Activated naive CD4-positive, alpha-beta T cell treated with anti-CD3 and anti-CD28 coated beads for 36 hours (primary cell): Measurements from ENCODE around the gene SIK3. TPM values are rescaled to one million over a fixed set of nuclear protein-coding genes. Genes with fewer than 3 reads are reported as not detected.
A peak's percentile ranks its signal among the peaks of the same experiment; 100 is the strongest.

ENCODE experiments used
- CTCF ChIA-PET: fragments of 350-600 bp; sonication (Branson Sonifier 250); formaldehyde crosslinking; loops from one replicate; lab custom pipeline; 2021; ENCODE audit warnings: antibody characterized with exemption; lab: Charles Lee
- DNase-seq: peaks from one replicate; pipeline ENCODE4 v3.0.0-alpha.2; 2020
- H3K27ac Mint-ChIP-seq: one replicate; pipeline ENCODE4 v1.8.0; 2021; ENCODE audit warnings: mild to moderate bottlenecking, mixed read lengths
- H3K27me3 Mint-ChIP-seq: one replicate; pipeline ENCODE4 v1.8.0; 2021; ENCODE audit warnings: low read depth, mixed read lengths
- H3K36me3 Mint-ChIP-seq: one replicate; pipeline ENCODE4 v1.8.0; 2021; ENCODE audit warnings: low read depth, mixed read lengths
- H3K4me1 Mint-ChIP-seq: one replicate; pipeline ENCODE4 v1.8.0; 2021; ENCODE audit warnings: low read depth, mixed read lengths
- H3K4me3 Mint-ChIP-seq: one replicate; pipeline ENCODE4 v1.8.0; 2021; ENCODE audit warnings: mild to moderate bottlenecking, moderate library complexity, mixed read lengths
- H3K9me3 Mint-ChIP-seq: one replicate; pipeline ENCODE4 v1.8.0; 2021; ENCODE audit warnings: mixed read lengths
- intact Hi-C: fragments of 100-400 bp; cut with micrococcal nuclease; formaldehyde crosslinking; loops from one replicate; pipeline ENCODE4 v1.15.1; 2023
- total RNA-seq, 2 experiments: library from RNA; stranded (reverse); gene quantifications; one replicate each; pipeline ENCODE4 v1.2.3, GENCODE V29; 2021

SIK3 gene
- total RNA-seq, 2 experiments from 2014 or later: 13.8 to 15.7 TPM

GRCh38 chr11:116970485-116971292 lies 127.5 kb downstream of the SIK3 start:
- Mint-ChIP-seq H3K27me3 (no peaks in the 10 kb centered on the region), H3K9me3 (no peaks in the 10 kb centered on the region), H3K27ac (no peak overlapping the region), H3K4me1 (peaks cover 19% of the 10 kb centered on the region), H3K36me3 (no peaks in the 10 kb centered on the region), H3K4me3 (no peak overlapping the region)
- intact Hi-C loops: no loop called here
- DNase-seq: peak; percentile 15
- CTCF ChIA-PET: no interaction called here

GRCh38 chr11:116969694-116970093 lies 128.5 kb downstream of the SIK3 start:
- CTCF ChIA-PET: no interaction called here
- Mint-ChIP-seq H3K9me3 (no peaks in the 10 kb centered on the region), H3K36me3 (no peaks in the 10 kb centered on the region), H3K4me1 (peaks cover 19% of the 10 kb centered on the region), H3K27me3 (no peaks in the 10 kb centered on the region), H3K4me3 (no peak overlapping the region), H3K27ac (no peak overlapping the region)
- DNase-seq: no peak
- intact Hi-C loops: no loop called here

GRCh38 chr11:116964269-116964668 lies 134.0 kb downstream of the SIK3 start:
- intact Hi-C loops: no loop called here
- Mint-ChIP-seq H3K27ac (no peak overlapping the region), H3K27me3 (no peaks in the 10 kb centered on the region), H3K9me3 (no peaks in the 10 kb centered on the region), H3K4me3 (no peak overlapping the region), H3K36me3 (no peaks in the 10 kb centered on the region), H3K4me1 (peaks cover 23% of the 10 kb centered on the region)
- CTCF ChIA-PET: no interaction called here
- no peak for DNase-seq

GRCh38 chr11:116963813-116964212 lies 134.4 kb downstream of the SIK3 start:
- Mint-ChIP-seq H3K9me3 (no peaks in the 10 kb centered on the region), H3K27me3 (no peaks in the 10 kb centered on the region), H3K4me3 (no peak overlapping the region), H3K27ac (no peak overlapping the region), H3K36me3 (no peaks in the 10 kb centered on the region), H3K4me1 (peaks cover 26% of the 10 kb centered on the region)
- CTCF ChIA-PET: no interaction called here
- no peak for DNase-seq
- intact Hi-C loops: no loop called here

DNA sequence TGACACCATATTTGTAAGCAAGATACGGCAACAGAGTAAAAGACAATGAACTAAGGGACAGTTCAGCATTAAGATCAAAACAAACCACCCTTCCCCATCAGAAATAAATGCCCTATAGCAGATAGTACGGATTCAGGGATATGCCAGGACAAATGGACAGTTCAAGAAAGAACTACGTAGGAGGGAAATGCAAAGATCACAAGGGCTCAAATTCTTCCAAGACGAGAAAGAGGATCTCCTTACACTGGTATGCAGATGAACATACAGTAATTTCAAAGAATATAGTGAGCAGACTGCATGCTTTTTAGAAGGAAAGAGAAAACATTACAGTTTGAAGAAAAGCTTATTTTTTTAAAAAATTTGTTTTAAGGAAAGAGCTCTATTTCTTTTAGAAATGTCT lies 136.1 kb downstream of the SIK3 start:
- Mint-ChIP-seq H3K36me3 (no peaks in the 10 kb centered on the region), H3K9me3 (no peaks in the 10 kb centered on the region), H3K27ac (no peak overlapping the region), H3K27me3 (no peaks in the 10 kb centered on the region), H3K4me3 (no peak overlapping the region), H3K4me1 (peaks cover 36% of the 10 kb centered on the region)
- DNase-seq: no peak
- intact Hi-C loops: no loop called here
- CTCF ChIA-PET: interaction anchor here (0.6 to 1.2 kb wide), 2 partner anchors 36 to 66 kb away, joined by 3 read pairs; no protein-coding TSS in a partner anchor

DNA sequence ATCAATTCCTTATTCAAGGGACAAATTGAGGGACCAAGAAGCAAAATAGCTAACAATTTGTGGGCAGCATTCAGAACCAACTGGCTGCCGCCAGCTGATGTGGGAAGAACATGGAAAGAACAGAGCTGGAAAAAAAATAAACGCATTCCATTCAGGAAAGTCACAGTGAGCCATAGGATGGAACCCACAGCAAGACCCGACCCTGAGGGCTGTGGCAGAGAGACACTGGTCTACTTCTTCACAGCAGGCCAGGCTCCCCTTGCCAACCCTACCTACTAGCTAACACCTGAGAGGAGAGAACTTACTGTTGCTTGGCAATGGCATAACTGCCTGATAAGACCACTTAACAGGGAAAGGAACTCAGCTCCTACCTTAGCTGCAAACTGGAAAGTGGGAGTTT lies 137.3 kb downstream of the SIK3 start:
- Mint-ChIP-seq H3K27me3 (no peaks in the 10 kb centered on the region), H3K4me3 (no peak overlapping the region), H3K4me1 (peaks cover 46% of the 10 kb centered on the region), H3K9me3 (no peaks in the 10 kb centered on the region), H3K27ac (no peak overlapping the region), H3K36me3 (peaks cover 2% of the 10 kb centered on the region)
- CTCF ChIA-PET: interaction anchor here (1.2 to 1.5 kb wide), 2 partner anchors 24 to 35 kb away, joined by 3 read pairs; no protein-coding TSS in a partner anchor
- DNase-seq: no peak
- intact Hi-C loops: no loop called here

GRCh38 chr11:116958246-116958645 lies 140.0 kb downstream of the SIK3 start:
- H3K4me3 Mint-ChIP-seq: no peak overlapping the region
- peaks cover 49% of the 10 kb centered on the region for H3K4me1 Mint-ChIP-seq
- intact Hi-C loops: no loop called here
- H3K27me3 Mint-ChIP-seq: no peaks in the 10 kb centered on the region
- H3K27ac Mint-ChIP-seq: no peak overlapping the region
- CTCF ChIA-PET: interaction anchor here (0.6 to 1.4 kb wide), 4 partner anchors 14 to 148 kb away, joined by 3 to 5 read pairs (median 3); no protein-coding TSS in a partner anchor
- peaks cover 2% of the 10 kb centered on the region for H3K36me3 Mint-ChIP-seq
- H3K9me3 Mint-ChIP-seq: no peaks in the 10 kb centered on the region
- no peak for DNase-seq

DNA sequence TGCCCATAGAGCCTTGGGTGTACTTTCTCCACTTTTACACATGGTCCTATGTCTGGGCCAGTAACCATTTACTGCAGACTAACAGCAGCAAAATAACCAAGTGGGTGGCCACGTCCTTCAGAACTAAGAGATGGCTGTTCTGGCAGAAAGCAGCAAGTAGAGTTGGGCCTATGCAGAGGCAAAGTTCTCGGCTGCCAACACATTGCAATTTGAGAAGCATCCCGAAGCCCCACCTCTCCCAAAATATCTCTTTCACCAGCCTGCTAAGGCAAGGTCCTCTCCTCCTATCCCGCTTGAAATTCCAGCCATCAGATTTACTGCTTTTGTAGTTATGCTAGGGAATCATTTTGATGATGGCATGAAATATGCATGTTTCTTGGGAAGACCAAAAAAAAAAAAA lies 142.3 kb downstream of the SIK3 start:
- intact Hi-C loops: no loop called here
- DNase-seq: no peak
- H3K27me3 Mint-ChIP-seq: no peaks in the 10 kb centered on the region
- CTCF ChIA-PET: interaction anchor here (1.0 kb wide), 1 partner anchor 205 kb away, joined by 3 read pairs; no protein-coding TSS in a partner anchor
- H3K36me3 Mint-ChIP-seq: peaks cover 4% of the 10 kb centered on the region
- H3K9me3 Mint-ChIP-seq: no peaks in the 10 kb centered on the region
- no peak overlapping the region for H3K27ac Mint-ChIP-seq
- peaks cover 39% of the 10 kb centered on the region for H3K4me1 Mint-ChIP-seq
- H3K4me3 Mint-ChIP-seq: no peak overlapping the region

DNA sequence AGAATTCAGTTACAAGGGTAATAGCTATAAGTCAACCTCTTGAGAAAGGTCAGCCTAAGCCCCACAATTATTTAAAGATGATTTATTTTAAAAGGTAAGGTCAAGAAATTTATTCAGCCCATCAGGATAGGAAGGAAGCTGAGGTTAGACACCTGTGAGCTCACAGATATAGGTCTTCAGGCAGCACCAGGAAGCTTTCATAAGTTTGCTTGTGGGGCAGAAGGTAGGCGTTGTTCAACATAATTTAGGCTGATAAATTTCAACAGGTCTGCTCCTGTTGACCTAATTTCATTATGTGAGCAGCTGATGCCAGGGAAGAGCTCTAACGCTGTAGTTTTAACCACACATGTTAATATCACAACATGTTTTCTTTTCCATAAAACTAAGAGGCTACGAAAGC lies 142.7 kb downstream of the SIK3 start:
- intact Hi-C loops: no loop called here
- CTCF ChIA-PET: interaction anchor here (1.0 kb wide), 1 partner anchor 206 kb away, joined by 3 read pairs; no protein-coding TSS in a partner anchor
- Mint-ChIP-seq H3K27me3 (no peaks in the 10 kb centered on the region), H3K4me1 (peaks cover 36% of the 10 kb centered on the region), H3K36me3 (peaks cover 4% of the 10 kb centered on the region), H3K27ac (no peak overlapping the region), H3K9me3 (no peaks in the 10 kb centered on the region), H3K4me3 (no peak overlapping the region)
- no peak for DNase-seq

- H3K27ac Mint-ChIP-seq: no peak overlapping the region
- no peaks in the 10 kb centered on the region for H3K27me3 Mint-ChIP-seq
- CTCF ChIA-PET: interaction anchor here (0.6 to 1.0 kb wide), 3 partner anchors 21 to 238 kb away, joined by 3 to 4 read pairs (median 4); no protein-coding TSS in a partner anchor
- H3K4me3 Mint-ChIP-seq: no peak overlapping the region
- H3K9me3 Mint-ChIP-seq: no peaks in the 10 kb centered on the region
- intact Hi-C loops: no loop called here
- DNase-seq: no peak
- H3K4me1 Mint-ChIP-seq: peaks cover 39% of the 10 kb centered on the region
- peaks cover 15% of the 10 kb centered on the region for H3K36me3 Mint-ChIP-seq
These were observed 144.5 kb downstream of the SIK3 start for GRCh38 chr11:116953530-116954285.

- no peak overlapping the region for H3K4me3 Mint-ChIP-seq
- CTCF ChIA-PET: interaction anchor here (0.6 to 1.2 kb wide), 3 partner anchors 34 to 52 kb away, joined by 3 to 4 read pairs (median 3); no protein-coding TSS in a partner anchor
- H3K36me3 Mint-ChIP-seq: peaks cover 18% of the 10 kb centered on the region
- DNase-seq: no peak
- peaks cover 32% of the 10 kb centered on the region for H3K4me1 Mint-ChIP-seq
- intact Hi-C loops: no loop called here
- no peaks in the 10 kb centered on the region for H3K27me3 Mint-ChIP-seq
- H3K9me3 Mint-ChIP-seq: no peaks in the 10 kb centered on the region
- no peak overlapping the region for H3K27ac Mint-ChIP-seq
These were observed 146.5 kb downstream of the SIK3 start for GRCh38 chr11:116951762-116952161.

- peaks cover 18% of the 10 kb centered on the region for H3K36me3 Mint-ChIP-seq
- no peak overlapping the region for H3K4me3 Mint-ChIP-seq
- H3K4me1 Mint-ChIP-seq: peaks cover 20% of the 10 kb centered on the region
- intact Hi-C loops: no loop called here
- H3K27ac Mint-ChIP-seq: no peak overlapping the region
- no peak for DNase-seq
- no peaks in the 10 kb centered on the region for H3K27me3 Mint-ChIP-seq
- H3K9me3 Mint-ChIP-seq: no peaks in the 10 kb centered on the region
- CTCF ChIA-PET: no interaction called here
These were observed 148.0 kb downstream of the SIK3 start for GRCh38 chr11:116950210-116950609.
